GM18526 (cell line): ENCODE data around the gene DEXI.
A peak's percentile ranks its signal among the peaks of the same experiment; 100 is the strongest.

Experiments used
- POLR2A ChIP-seq: IDR thresholded peaks from 3 replicates; pipeline ENCODE4 v1.6.1; 2011; ENCODE audit not compliant: insufficient read length; ENCODE audit errors: extremely low read depth

DEXI gene

DNA sequence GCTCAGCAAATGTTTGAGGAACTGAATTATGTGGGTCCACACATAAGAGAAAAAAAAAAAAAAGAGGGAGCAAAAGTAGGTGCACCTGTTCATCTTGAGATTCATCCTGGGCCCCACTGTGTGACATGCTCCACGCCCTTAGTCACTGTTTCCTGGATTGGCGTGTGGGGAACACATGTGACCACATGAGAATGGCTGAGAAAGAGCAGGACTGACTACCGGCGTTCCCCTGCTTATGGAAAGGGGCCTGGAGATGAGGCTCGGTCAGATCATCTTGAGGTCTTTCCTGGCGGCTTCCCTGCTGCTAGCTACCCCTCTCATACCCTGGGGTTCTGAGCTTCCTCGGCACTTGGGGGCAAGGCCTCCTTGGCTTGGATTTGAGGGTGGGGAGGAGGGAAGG is 3.9 kb downstream of the DEXI start:
- no peak for TF ChIP-seq POLR2A

DNA sequence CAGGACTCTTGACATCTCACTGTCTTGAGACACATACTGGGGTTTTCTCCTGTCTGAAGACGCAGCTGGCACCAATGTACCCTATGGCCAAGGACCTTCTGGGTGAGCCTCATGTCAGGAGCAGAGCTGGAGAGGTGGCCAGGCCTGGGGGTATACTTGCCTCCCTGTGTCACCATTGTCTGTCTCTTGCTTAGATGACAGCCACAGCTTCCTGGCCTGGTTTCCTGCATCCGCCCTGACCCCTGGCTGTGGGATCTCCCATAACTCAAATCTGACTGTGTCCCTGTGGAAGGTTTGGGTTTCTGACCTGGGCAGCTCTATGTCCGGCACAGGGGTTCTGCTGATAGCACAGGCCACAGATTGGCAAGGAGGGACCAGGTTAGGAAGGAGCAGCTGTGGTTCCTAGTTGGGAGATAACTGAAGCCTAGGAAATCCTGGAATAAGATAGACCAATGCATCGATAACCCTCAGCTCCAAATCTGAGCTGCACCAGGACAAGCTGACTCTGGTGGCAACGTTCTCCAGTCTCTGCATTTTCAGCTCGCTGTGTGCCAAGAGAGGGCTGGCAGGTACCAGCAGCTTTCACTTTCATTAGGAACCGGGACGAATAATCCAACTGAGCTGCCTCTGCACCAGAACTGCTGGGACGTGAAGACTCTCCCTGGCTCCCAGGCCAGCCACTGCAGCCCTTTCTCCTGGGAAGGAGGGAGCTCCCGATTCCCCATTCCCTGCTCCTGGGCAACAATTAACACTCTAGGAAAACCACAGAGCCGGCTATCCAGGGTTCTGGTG is 5.0 kb downstream of the DEXI start:
- no peak for TF ChIP-seq POLR2A

DNA sequence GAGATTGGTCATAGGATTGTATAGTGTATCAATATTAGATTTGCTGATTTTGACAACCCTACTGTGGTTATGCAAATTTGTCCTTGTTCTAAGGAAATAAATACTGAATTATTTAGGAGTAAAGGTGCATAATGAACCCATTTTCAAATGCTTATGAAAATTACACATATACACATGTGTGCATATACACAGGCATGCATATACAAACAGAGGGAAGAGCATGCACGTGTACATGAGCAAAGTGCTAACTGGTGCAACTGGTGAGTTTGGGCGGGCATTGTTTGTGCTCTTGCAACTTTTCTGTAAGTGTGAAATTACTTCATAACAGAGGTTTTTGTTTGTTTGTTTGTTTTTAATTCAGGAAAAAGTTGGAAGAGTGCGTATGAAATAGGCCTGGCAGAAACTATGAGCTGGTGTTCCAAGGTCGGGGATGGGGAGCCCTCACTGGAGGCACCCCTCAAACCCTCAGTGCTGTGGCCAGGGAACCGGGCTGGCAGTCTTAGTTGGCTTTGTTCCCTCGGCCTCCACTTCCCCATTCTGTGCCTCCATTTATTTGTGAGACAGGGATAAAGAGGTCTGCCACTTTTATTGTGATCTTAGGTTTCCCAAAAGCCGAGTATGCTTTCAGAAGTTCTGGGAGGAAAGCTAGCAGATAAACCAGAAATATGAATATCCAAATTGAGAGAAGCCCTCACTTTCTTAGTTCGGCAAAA is 5.8 kb downstream of the DEXI start:
- no peak for TF ChIP-seq POLR2A

DNA sequence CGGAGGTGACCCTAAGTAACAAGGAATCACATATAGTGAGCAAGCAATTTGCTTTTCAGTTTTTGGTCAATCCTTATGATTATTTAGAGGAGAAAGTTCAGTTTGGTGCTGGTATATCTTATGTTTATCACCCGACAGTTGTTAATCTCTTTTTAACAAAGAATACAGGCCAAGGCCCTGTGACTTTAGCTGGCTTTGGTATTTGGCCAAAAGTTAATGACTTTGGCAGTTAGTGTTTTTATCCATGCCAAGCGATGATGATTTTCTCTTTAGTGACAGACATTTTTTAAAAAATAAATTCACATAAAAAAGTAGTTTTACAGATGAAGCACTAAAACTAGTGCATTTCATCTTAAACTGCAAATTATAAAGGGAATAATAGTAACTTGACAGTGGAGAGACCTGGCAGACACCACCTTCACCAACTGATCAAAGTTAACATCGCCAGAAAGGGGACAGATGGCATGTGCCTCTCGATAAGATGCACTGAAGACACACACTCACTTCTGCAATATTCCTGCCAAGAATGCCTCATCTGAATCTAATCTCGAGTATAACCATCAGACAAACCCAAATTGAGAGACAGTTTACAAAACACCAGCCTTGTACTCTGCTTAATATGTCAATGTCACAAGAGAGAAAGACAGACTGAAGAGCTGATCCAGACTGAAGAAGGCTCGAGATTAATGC is 6.9 kb downstream of the DEXI start:
- TF ChIP-seq POLR2A: no peak

DNA sequence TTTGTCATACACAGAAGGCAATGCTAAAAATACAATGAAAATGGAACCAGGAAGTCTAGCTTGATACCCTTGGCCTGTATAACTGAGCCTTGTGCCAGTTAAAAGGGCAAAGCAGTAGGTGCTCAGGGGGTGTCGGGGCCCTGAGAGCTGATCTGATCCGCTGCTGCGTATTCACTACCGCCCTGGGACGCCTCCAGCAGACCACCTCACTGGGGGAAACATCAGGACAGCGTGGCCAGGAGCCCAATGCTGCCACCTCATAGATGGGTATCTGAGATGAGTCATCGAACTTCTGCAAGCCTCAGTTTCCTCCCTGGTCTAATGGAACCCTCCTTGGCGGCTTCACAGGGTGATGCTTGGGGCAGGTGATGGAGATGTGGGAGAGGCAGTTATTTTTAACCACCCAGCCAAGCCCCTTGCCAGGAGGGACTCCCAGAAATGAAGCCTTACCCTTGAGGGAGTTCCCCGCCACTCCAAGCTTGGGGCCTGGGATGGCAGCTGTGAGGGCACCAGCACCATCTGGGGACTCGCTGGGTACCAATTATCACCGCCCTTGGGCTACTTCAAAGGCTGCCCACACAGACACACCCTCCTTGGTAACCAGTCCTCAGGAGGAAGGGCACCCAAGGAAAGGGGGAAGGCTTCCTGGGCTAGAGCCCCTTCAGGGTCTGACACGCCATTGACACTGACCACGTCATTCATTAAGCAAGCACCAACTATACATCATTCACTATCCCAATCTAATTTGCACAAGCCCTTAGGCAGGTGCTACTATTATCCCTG is 7.8 kb downstream of the DEXI start:
- TF ChIP-seq POLR2A: no peak

DNA sequence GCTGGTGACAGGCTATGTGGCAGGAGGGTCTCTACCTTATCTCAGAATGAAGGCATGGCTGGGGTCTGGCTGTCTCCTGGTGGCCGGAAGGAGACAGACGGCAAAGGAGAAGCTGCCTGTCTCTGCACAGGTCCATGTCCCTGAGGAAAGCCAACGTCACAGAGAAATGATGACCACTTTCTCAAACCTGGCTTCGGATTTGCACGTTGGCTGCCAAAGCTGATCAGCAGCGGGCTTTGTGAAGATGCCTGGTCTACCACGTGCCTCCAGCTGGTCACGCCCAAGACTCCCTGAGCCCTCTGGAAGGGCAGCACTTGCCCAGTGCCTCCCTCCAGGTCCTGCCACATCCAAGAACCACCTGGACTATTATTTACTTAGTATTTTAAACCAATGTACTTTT is 8.4 kb downstream of the DEXI start:
- no peak for TF ChIP-seq POLR2A

DNA sequence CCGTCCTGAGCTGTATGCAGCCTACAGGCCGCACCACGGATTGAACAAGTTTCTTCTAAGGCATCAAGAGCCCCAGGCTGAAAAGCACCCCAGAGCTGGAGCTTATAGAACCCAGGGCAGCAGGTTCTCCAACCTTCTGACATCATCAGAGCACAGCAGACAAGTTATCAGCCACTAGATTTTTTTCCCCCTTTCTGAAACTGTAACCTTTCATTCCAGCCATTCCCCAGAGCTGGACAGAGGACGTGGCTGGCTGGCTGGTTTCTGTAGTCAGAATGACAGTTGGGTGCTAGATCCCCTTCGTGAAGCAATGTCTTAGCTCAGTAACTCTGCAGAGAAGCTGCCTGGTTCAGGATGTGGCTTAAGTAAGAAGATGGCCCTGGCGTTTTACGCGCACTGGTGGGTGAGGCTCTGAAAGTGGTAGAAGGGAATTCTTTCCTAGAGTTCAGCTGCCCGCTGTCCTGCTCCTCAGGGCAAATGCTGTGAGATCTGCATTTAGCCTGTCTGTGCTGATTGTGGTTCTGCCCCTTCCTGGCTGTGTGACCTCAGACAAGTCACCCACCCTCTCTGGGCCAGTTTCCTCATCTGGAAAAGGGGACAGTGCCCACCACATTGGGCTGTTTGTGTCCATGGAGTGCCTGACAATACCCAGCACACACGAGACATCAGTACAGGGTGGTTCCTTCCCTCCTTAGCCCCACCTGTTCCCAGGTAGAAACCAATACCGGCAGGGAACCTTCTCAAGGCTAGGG is 9.1 kb downstream of the DEXI start:
- TF ChIP-seq POLR2A: no peak

DNA sequence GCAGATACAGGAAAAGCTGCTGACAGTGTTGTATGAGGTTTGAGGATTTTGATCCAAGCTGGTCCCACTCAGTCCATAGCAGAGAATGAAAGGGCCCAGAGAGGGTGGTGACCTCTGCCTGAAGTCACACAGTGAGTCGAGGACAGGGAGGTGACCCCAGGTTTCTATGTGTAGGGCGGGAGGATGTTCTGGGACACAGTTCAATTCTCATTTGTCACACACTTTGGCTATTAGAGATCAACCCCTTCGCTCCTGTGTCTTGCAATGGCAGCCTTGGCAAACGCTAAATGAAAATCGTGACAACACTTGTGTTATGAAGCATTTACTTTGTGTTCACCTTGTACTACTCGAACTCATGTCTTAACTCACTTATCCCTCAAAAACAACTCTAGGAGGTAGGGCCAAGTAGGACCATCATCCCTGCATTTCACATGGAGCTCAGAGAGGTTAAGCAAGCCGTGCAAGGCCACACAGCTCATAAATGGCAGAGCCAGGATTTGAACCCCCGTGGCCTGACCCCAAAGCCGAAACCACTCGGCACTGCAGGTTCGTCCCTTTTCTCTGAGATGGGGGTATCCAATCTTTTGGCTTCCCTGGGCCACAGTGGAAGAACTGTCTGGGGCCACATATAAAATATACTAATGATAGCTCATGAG is 10.2 kb downstream of the DEXI start:
- no peak for TF ChIP-seq POLR2A

DNA sequence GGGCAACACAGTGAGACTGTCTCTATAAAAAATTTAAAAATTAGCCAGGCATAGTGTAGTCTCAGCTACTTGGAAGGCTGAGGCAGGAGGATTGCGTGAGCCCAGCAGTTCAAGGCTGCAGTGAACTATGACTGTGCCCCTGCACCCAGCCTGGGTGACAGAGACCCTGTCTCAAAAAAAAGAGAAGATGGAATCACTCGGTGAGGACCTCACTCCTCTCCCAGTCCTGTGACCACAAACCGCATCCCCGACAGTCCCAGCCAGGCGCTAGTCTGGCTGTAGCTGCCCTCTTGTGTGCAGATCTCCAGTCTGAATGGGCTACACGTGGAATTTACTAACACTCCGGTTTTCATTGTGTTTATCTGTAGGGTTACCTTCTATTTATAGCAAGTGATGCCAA is 11.1 kb downstream of the DEXI start:
- no peak for TF ChIP-seq POLR2A

DNA sequence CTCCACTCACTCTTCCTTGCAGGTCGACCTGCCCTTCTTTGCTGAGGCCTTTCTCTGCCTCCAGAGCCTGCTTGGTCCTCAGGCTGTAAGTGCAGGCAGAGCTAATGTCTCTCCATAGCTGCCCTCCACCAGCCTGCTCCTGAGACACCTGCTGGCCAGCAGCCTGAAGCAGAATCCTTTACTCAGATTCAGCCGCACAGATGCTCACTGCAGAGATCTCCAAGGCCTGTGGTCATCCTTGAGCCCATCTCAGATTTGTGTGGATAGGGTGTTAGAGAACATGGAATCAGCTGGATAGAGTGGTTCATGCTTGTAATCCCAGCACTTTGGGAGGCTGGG is 11.5 kb downstream of the DEXI start:
- TF ChIP-seq POLR2A: no peak

DNA sequence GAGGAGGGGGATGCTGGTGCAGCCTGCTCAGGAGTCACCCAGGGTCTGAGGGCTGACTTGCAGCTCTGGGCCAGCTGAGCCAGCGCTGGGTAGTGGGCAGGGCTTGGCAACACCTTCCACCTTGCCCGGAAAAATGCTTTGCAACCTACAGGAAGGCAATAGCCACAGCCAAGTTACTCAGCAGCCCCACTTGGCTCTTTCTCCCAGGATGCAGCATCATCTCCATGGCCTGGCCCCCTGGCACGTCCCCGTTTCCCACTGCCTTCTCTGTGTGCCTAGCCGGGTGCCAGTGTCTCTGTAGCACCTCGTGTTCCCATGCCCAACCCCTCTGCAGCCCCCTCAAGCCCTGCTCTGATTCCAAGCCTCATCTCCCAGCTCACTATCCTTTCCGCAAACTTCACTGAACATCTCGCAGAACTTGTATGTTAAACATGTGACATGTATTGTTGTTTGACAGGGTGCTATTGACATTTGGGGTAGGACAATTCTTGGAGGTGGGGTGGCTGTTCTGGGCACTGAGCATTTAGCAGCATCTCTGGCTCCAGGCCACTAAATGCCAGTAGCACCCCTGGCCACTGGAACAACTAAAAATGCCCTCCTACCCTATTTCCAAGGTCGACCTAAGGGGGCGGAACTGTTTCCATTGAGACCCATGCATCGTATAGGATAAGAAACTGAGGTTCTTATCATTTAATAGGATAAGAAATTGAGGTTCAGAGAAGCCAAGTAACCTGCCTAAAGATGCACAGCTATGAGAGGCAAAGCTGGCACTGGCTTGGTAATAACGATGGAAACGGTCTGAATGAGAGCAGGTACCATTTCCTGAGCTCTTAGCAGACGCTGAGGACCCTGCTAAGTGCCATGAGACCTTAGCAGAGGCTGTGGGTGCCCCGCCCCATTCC is 12.2 kb downstream of the DEXI start:
- peak; percentile 41 for TF ChIP-seq POLR2A

DNA sequence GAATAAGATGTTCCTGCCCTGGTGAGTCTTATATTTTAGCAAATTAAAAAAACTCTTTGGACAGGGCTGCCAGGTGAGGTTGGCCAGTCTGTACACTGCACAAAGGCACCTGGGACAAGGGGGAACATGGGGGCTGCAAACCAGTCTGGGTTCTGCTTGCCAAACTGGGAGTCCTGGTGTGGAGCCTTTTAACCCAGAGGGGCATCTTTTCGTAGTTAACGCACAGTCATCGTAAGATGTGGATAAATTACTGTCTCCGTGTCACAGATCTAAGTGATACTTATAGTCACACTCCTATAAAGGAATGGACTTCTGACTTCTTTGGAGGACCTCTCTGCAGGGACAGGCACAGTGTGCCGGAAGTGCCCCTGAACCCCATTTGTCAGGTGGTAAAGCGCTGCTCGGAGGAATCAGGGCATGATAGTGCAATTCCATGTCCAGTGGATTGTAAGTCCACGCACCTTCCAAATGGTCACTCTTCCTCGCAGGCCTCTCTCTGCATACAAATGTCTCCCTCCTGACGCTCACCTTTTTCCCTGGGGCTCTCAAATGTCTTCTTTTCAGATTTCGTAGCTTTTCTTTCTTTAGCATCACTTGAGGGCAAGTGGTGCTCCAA is 14.7 kb downstream of the DEXI start:
- TF ChIP-seq POLR2A: peak; percentile 6

DNA sequence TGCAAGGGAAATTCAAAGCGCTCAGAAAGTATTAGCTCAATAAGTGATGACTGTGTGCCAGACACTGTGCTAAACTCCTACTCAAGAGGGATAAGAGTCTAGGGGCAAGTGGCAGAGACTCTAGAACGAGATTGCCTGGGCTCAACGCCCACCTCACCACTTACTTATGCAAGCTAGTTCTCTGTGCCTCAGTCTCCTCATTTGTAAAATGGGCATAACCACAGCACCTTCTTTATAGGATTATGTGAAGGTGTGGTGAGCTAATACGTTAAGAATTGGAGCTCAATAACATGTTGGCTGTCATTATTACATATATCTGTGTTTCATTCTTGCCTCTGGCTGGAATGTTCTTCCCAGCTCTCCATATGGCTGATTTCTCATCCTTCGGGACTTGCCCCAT is 15.4 kb downstream of the DEXI start:
- no peak for TF ChIP-seq POLR2A
